Astrocyte of the hippocampus (primary cell): ENCODE measurements around the gene GLYAT.
"Not testable (repeated sequence)": the region's sequence is repeated elsewhere in the genome, so short reads cannot be mapped to it uniquely, and the experiment has no call there.

Source experiments
- DNase-seq: peaks from one replicate; pipeline ENCODE4 v3.0.0; 2011; ENCODE audit warnings: low read depth, low spot score

The GLYAT gene

GRCh38 chr11:58744988-58745704 is 13.4 kb upstream of the GLYAT start:
- DNase-seq = no peak

GRCh38 chr11:58742981-58743880 is 11.5 kb upstream of the GLYAT start:
- no peak for DNase-seq

GRCh38 chr11:58742140-58742539 is 10.4 kb upstream of the GLYAT start:
- DNase-seq = no peak

GRCh38 chr11:58741127-58741526 is 9.4 kb upstream of the GLYAT start:
- DNase-seq = no peak

GRCh38 chr11:58740447-58740846 is 8.7 kb upstream of the GLYAT start:
- no peak for DNase-seq

- peak; percentile 56 for DNase-seq
These were observed 8.1 kb upstream of the GLYAT start for GRCh38 chr11:58739725-58740430.

GRCh38 chr11:58734681-58735490 is 3.1 kb upstream of the GLYAT start:
- no peak for DNase-seq

GRCh38 chr11:58730507-58731089 is 1.1 kb downstream of the GLYAT start:
- DNase-seq = peak; percentile 18

- no peak for DNase-seq
These were observed 4.3 kb downstream of the GLYAT start for GRCh38 chr11:58727415-58727797.

- no peak for DNase-seq
These were observed 4.9 kb downstream of the GLYAT start for GRCh38 chr11:58726737-58727414.

- no peak for DNase-seq
These were observed 12.2 kb downstream of the GLYAT start for GRCh38 chr11:58719406-58720117.

GRCh38 chr11:58712531-58712930 is 19.2 kb downstream of the GLYAT start:
- no peak for DNase-seq

- DNase-seq = no peak
These were observed 19.9 kb downstream of the GLYAT start for GRCh38 chr11:58711832-58712231.

- no peak for DNase-seq
These were observed 24.0 kb downstream of the GLYAT start for GRCh38 chr11:58707767-58708166.

GRCh38 chr11:58696825-58697224 is 34.9 kb downstream of the GLYAT start:
- not testable (repeated sequence) for DNase-seq

GRCh38 chr11:58693026-58693425 is 38.7 kb downstream of the GLYAT start:
- no peak for DNase-seq

- no peak for DNase-seq
These were observed 40.1 kb downstream of the GLYAT start for GRCh38 chr11:58691675-58692074.

GRCh38 chr11:58688789-58689503 is 42.8 kb downstream of the GLYAT start:
- DNase-seq = peak; percentile 3
